Vagina (tissue), 2 donors: ENCODE results near the gene CAPN14. TPM values are rescaled to one million over a fixed set of nuclear protein-coding genes. Genes with fewer than 3 reads are reported as not detected.

Source experiments
- DNase-seq, 2 donors: peaks; one replicate each; pipeline ENCODE4 v3.0.0-alpha.2; 2017; ENCODE audit errors: extremely low spot score in 2 of 2
- H3K27ac ChIP-seq: fragments of 200-600 bp; sonication (generic); one replicate; pipeline ENCODE4 v1.5.1; 2019
- H3K27me3 ChIP-seq: fragments of 200-600 bp; sonication (generic); one replicate; pipeline ENCODE4 v1.5.1; 2019
- H3K36me3 ChIP-seq, 2 donors: fragments of 200-600 bp; sonication (generic); one replicate each; pipeline ENCODE4 v1.5.1; 2017 to 2019
- H3K4me1 ChIP-seq: fragments of 200-600 bp; sonication (generic); one replicate; pipeline ENCODE4 v1.5.1; 2019
- H3K4me3 ChIP-seq, 2 donors: fragments of 200-600 bp; sonication (generic); 1 replicate in 1 of 2; 2 replicates in 1 of 2; pipeline ENCODE4 v1.5.1; 2016 to 2019
- H3K9me3 ChIP-seq: fragments of 200-600 bp; sonication (generic); one replicate; pipeline ENCODE4 v1.5.1; 2019
- POLR2A ChIP-seq, 2 donors: fragments of 450-650 bp; IDR thresholded peaks; one replicate each; pipeline ENCODE4 v1.6.1; 2017; ENCODE audit warnings: antibody characterized with exemption in 2 of 2, mild to moderate bottlenecking in 2 of 2, moderate library complexity in 2 of 2
- POLR2AphosphoS5 ChIP-seq, 2 donors: sonication (generic); formaldehyde crosslinking; IDR thresholded peaks; one replicate each; pipeline ENCODE4 v1.9.0; 2017; ENCODE audit warnings: antibody characterized with exemption in 2 of 2, mild to moderate bottlenecking in 2 of 2, low read depth in 1 of 2; ENCODE audit not compliant: insufficient read depth in 1 of 2
- intact Hi-C: fragments of 100-400 bp; cut with DNase I; formaldehyde crosslinking; loops from one replicate; pipeline ENCODE4 v1.15.1; 2023
- total RNA-seq: library from RNA; depleted of rRNA; stranded (reverse); fragments of >200 nt; gene quantifications from one replicate; pipeline ENCODE4 v1.2.3, GENCODE V29; 2016
- TF ChIP-seq, protein P1 (sequence below), 3 experiments: fragments of 450-650 bp in 2 of 3; fragments of 200-600 bp in 1 of 3; sonication (generic) in 1 of 3; IDR thresholded peaks; one replicate each; pipeline ENCODE4 v1.5.1; 2017 to 2019; ENCODE audit warnings: antibody characterized with exemption in 3 of 3, mild to moderate bottlenecking in 2 of 3, moderate library complexity in 2 of 3

CAPN14 gene
- 4.7 TPM for total RNA-seq

DNA sequence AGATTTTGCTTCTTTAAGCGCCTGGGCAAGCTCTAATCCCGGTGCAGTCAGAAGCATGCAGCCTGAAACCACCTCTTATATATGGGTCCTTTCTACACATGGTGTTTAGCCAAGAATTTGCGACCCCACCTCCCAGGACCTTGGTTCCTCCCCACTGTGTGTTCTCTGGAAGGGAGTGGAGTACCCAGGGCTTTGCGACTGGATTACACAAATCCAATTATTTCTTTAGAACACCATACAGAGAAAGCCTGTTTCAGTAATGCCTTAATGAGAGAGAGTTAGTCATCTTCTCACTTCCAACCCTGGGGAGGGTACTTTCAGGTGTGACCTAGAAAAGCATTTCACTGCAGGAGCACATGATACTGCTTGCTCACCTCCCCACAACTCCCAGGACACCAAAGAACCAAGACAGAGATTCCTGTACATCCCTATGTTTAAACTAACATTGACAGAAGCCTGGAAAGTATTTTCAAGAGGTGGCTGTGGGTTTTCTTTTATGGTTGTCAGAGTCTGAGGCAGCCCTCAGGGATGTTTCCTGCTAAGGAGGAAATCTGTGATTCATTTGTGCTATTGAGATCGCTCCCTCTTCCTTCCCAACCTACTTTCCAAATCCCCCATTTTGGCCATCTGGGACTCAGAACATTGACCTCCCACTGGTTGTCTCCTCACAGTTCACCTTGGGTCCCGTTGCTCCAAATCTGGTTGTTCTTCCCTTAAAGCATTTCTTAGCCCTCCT is at the start of gene CAPN14:
TSS of gene CAPN14 (minus strand) at position 51 of the 736 bp plus-strand sequence. CDS start 12,068 bp downstream, outside the sequence.
- no peaks in the 10 kb centered on the region for H3K27me3 ChIP-seq
- peak; percentile 40 to 54 for DNase-seq
- H3K36me3 ChIP-seq, result no peaks in the 10 kb centered on the region
- H3K27ac ChIP-seq, result no peak within 1 kb of the TSS
- TF ChIP-seq POLR2AphosphoS5 (IDR thresholded peaks at IDR 0.05; ENCODE audit: insufficient read depth in 1 of 2, low read depth in 1 of 2) (no peak), POLR2A (IDR thresholded peaks at IDR 0.05) (no peak)
- TF ChIP-seq, protein P1, sequence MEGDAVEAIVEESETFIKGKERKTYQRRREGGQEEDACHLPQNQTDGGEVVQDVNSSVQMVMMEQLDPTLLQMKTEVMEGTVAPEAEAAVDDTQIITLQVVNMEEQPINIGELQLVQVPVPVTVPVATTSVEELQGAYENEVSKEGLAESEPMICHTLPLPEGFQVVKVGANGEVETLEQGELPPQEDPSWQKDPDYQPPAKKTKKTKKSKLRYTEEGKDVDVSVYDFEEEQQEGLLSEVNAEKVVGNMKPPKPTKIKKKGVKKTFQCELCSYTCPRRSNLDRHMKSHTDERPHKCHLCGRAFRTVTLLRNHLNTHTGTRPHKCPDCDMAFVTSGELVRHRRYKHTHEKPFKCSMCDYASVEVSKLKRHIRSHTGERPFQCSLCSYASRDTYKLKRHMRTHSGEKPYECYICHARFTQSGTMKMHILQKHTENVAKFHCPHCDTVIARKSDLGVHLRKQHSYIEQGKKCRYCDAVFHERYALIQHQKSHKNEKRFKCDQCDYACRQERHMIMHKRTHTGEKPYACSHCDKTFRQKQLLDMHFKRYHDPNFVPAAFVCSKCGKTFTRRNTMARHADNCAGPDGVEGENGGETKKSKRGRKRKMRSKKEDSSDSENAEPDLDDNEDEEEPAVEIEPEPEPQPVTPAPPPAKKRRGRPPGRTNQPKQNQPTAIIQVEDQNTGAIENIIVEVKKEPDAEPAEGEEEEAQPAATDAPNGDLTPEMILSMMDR (IDR thresholded peaks at IDR 0.05), result no peak
- no peaks in the 10 kb centered on the region for H3K4me1 ChIP-seq
- H3K4me3 ChIP-seq, result no peak within 1 kb of the TSS
- H3K9me3 ChIP-seq, result no peaks in the 10 kb centered on the region
- intact Hi-C loops, result no loop called here

DNA sequence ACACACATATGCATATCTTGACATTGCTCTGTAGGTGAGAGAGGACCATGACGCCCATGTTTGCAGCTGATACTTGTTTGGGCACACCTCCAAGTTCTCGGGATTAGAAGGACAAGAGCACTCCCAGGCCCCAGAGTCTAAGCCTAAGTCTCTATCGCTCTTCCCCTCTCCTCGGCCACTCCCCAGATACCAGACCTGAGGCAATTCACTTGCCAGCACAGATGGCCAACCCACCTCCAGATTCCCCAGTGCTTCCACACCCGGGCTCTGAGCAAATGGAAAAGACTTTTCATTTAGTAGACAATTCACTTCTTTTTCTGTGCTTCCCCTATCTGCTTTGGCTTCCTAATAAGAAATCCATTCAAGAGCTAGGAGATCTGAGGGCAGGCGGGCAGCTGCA is 49.5 kb upstream of the CAPN14 start:
- intact Hi-C loops, result no loop called here
- no peaks in the 10 kb centered on the region for H3K4me1 ChIP-seq
- H3K27me3 ChIP-seq, result no peaks in the 10 kb centered on the region
- H3K36me3 ChIP-seq, result no peaks in the 10 kb centered on the region
- DNase-seq, result no peak
- TF ChIP-seq POLR2A (IDR thresholded peaks at IDR 0.05) (no peak), POLR2AphosphoS5 (IDR thresholded peaks at IDR 0.05; ENCODE audit: insufficient read depth in 1 of 2, low read depth in 1 of 2) (no peak)
- TF ChIP-seq, protein P1 (IDR thresholded peaks at IDR 0.05), result no peak
- H3K9me3 ChIP-seq, result no peaks in the 10 kb centered on the region
- H3K27ac ChIP-seq, result no peak overlapping the region
- H3K4me3 ChIP-seq, result no peak overlapping the region

DNA sequence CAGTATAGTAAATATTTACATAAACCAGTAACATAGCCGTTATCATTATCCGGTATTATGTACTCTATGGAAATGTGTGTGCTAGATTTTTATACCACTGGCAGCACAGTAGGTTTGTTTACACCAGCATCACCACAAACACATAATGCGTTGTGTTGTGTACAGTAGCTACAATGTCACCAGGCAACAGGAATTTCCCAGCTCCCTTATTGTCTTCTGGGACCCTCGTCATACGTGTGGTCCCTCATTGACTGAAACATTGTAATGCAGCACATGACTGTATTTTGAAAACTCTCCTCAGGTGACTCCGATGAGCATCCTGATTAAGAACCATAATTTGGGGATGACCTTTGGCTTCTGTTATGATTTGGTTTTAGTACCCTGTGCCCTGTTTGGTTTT is 47.9 kb upstream of the CAPN14 start:
- no peak for DNase-seq
- intact Hi-C loops, result no loop called here
- Histone ChIP-seq H3K27ac (no peak overlapping the region), H3K4me3 (no peak overlapping the region), H3K4me1 (no peaks in the 10 kb centered on the region), H3K36me3 (peaks cover 0 to 6% of the 10 kb centered on the region in 2 donors), H3K27me3 (no peaks in the 10 kb centered on the region), H3K9me3 (no peaks in the 10 kb centered on the region)
- TF ChIP-seq POLR2A (IDR thresholded peaks at IDR 0.05) (no peak), POLR2AphosphoS5 (IDR thresholded peaks at IDR 0.05; ENCODE audit: insufficient read depth in 1 of 2, low read depth in 1 of 2) (no peak)
- TF ChIP-seq, protein P1 (IDR thresholded peaks at IDR 0.05), result no peak

DNA sequence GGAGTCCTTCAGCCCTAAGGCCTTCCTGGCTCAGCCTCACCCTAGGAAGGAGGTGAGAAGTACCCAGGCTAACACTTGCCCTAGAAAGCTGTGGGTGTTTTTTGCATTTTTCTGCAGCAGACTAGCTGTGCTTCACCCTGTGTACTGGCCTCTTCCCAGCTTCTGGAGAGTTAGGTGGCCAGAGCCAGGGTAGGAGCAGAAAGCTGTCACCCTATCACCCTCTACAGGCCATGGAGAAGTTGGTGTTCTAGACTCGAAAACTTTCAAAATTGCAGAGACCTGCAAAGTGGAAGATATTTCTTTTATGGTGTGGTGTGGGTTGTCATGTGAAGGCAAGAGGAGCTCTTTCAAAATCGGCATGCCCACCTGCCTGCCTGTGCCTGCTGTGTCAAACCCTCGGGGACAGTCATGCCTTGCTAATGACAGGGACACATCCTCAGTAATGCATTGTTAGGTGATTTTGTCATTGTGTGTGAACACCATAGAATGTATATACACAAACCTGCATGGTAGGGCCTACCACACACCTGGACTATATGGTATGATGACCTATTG is 46.4 kb upstream of the CAPN14 start:
- TF ChIP-seq POLR2A (IDR thresholded peaks at IDR 0.05) (no peak), POLR2AphosphoS5 (IDR thresholded peaks at IDR 0.05; ENCODE audit: insufficient read depth in 1 of 2, low read depth in 1 of 2) (no peak)
- TF ChIP-seq, protein P1 (IDR thresholded peaks at IDR 0.05), result no peak
- Histone ChIP-seq H3K27ac (no peak overlapping the region), H3K27me3 (no peaks in the 10 kb centered on the region), H3K4me3 (no peak overlapping the region), H3K9me3 (no peaks in the 10 kb centered on the region), H3K4me1 (no peaks in the 10 kb centered on the region), H3K36me3 (peaks cover 0 to 6% of the 10 kb centered on the region in 2 donors)
- no peak for DNase-seq
- intact Hi-C loops, result no loop called here

GRCh38 chr2:31260870-31261269 is 43.6 kb upstream of the CAPN14 start:
- TF ChIP-seq POLR2A (IDR thresholded peaks at IDR 0.05) (no peak), POLR2AphosphoS5 (IDR thresholded peaks at IDR 0.05; ENCODE audit: insufficient read depth in 1 of 2, low read depth in 1 of 2) (no peak)
- TF ChIP-seq, protein P1 (IDR thresholded peaks at IDR 0.05), result no peak
- DNase-seq, result no peak
- Histone ChIP-seq H3K4me1 (no peaks in the 10 kb centered on the region), H3K4me3 (no peak overlapping the region), H3K9me3 (no peaks in the 10 kb centered on the region), H3K36me3 (peaks cover 0 to 6% of the 10 kb centered on the region in 2 donors), H3K27me3 (no peaks in the 10 kb centered on the region), H3K27ac (no peak overlapping the region)
- intact Hi-C loops, result no loop called here
